Esophagus muscularis mucosa (tissue), 4 donors: Measurements from ENCODE around the gene PKDCC. TPM values are rescaled to one million over a fixed set of nuclear protein-coding genes. Genes with fewer than 3 reads are reported as not detected.

Experiments
- DNase-seq: peaks from one replicate; pipeline ENCODE4 v3.0.0-alpha.2; 2017; ENCODE audit errors: extremely low spot score
- H3K27ac ChIP-seq, 4 donors: fragments of 200-600 bp; sonication (generic); replicated peaks in 1 of 4; 1 replicate in 3 of 4; 2 replicates in 1 of 4; pipeline ENCODE4 v1.5.1; 2016 to 2019; ENCODE audit warnings: mild to moderate bottlenecking in 1 of 4
- H3K27me3 ChIP-seq, 4 donors: fragments of 200-600 bp; sonication (generic); one replicate each; pipeline versions ENCODE4 v1.5.1 to v1.6.0; 2016 to 2019
- H3K36me3 ChIP-seq, 4 donors: fragments of 200-600 bp; sonication (generic); one replicate each; pipeline ENCODE4 v1.5.1; 2016 to 2019
- H3K4me1 ChIP-seq, 4 donors: fragments of 200-600 bp; sonication (generic); one replicate each; pipeline ENCODE4 v1.5.1; 2016 to 2019
- H3K4me3 ChIP-seq, 4 donors: fragments of 200-600 bp; sonication (generic); 1 replicate in 2 of 4; 2 replicates in 2 of 4; pipeline ENCODE4 v1.5.1; 2016 to 2019; ENCODE audit warnings: mild to moderate bottlenecking in 4 of 4, moderate library complexity in 1 of 4
- H3K9me3 ChIP-seq, 4 donors: fragments of 200-600 bp; sonication (generic); 1 replicate in 3 of 4; 2 replicates in 1 of 4; pipeline ENCODE4 v1.5.1; 2016 to 2019
- EP300 ChIP-seq: sonication (generic); formaldehyde crosslinking; IDR thresholded peaks from one replicate; pipeline ENCODE4 v1.6.1; 2017; ENCODE audit warnings: antibody characterized with exemption
- POLR2A ChIP-seq: fragments of 450-650 bp; IDR thresholded peaks from one replicate; pipeline ENCODE4 v1.6.1; 2017; ENCODE audit warnings: antibody characterized with exemption, moderate library complexity, mild to moderate bottlenecking, low read depth
- POLR2AphosphoS5 ChIP-seq, 2 donors: sonication (generic); formaldehyde crosslinking; IDR thresholded peaks; one replicate each; pipeline ENCODE4 v1.6.1; 2017; ENCODE audit warnings: antibody characterized with exemption in 2 of 2
- WGBS: methylation state at CpG from one replicate; pipeline ENCODE4 v1.1.5; 2018; 5-methylcytosine and 5-hydroxymethylcytosine counted together
- intact Hi-C: fragments of 100-400 bp; cut with DNase I; formaldehyde crosslinking; loops from one replicate; pipeline ENCODE4 v1.15.1; 2023
- total RNA-seq, 4 donors: library from RNA; depleted of rRNA; stranded (reverse); fragments of >200 nt; gene quantifications; one replicate each; pipeline versions ENCODE4 v1.1.0 to v1.2.1, GENCODE V29; 2016
- TF ChIP-seq, protein P1 (sequence below), 3 experiments: fragments of 200-600 bp in 2 of 3; fragments of 450-650 bp in 1 of 3; sonication (generic) in 2 of 3; IDR thresholded peaks; one replicate each; pipeline ENCODE4 v1.5.1; 2017 to 2019; ENCODE audit warnings: antibody characterized with exemption in 3 of 3, mild to moderate bottlenecking in 2 of 3, moderate library complexity in 1 of 3

The PKDCC gene
- total RNA-seq, 4 donors from 2014 or later, result 102 to 290 (median 208) TPM

DNA sequence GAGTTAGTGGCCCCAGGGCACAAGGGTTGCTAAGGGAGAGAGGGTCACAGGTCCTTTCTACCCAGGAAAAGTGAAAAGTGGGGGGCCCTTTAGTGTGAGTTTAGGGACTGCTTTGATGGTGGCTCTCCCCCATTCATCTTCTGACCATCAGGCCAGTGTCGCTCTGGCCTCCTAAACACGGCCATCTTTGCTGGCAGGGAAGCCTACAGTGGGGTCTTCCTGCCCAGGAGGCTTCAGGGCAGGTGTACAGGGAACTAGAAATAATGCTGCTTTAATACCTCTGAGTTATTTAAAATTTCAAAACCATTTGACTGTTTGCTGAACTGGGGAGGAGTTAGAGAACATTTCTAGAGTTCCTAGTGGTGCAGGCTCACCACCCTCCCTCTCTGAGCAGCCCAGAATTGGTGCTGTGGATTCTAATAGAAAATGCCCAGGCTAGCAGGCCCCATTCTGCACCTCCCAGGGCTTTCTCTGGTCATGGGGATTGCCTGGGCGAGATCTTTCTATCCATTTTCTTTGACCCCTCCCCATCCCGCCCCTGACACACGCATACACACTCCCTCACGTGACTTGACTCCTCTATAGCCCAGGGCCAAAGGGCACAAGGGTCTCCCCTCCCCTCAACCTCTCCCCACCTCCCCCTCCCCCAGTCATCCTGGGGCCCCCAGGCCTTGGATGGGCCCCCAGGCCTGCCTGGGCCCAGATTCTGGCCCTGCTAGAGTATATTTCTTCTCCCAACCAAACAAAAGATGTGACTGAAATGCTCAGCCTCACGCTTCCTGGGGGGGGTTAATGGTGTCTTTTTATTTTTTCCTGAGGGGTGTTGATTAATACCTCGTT lies 3.1 kb downstream of the PKDCC start:
- WGBS, result 47% methylated on average over 8 of the region's 8 CpGs
- H3K36me3 ChIP-seq, result peaks cover 7 to 22% (median 16%) of the 10 kb centered on the region in 4 donors
- DNase-seq, result no peak
- no peaks in the 10 kb centered on the region for H3K9me3 ChIP-seq
- H3K27ac ChIP-seq, result peak overlapping the region; percentile 90 to 97 (median 94)
- peaks cover 60 to 75% (median 71%) of the 10 kb centered on the region in 4 donors for H3K4me1 ChIP-seq
- H3K27me3 ChIP-seq, result no peaks in the 10 kb centered on the region
- intact Hi-C loops, result no loop called here
- TF ChIP-seq POLR2AphosphoS5 (IDR thresholded peaks at IDR 0.05) (peak; percentile 48 to 95), POLR2A (no peak)
- peak overlapping the region; percentile 77 to 95 (median 86) for H3K4me3 ChIP-seq

DNA sequence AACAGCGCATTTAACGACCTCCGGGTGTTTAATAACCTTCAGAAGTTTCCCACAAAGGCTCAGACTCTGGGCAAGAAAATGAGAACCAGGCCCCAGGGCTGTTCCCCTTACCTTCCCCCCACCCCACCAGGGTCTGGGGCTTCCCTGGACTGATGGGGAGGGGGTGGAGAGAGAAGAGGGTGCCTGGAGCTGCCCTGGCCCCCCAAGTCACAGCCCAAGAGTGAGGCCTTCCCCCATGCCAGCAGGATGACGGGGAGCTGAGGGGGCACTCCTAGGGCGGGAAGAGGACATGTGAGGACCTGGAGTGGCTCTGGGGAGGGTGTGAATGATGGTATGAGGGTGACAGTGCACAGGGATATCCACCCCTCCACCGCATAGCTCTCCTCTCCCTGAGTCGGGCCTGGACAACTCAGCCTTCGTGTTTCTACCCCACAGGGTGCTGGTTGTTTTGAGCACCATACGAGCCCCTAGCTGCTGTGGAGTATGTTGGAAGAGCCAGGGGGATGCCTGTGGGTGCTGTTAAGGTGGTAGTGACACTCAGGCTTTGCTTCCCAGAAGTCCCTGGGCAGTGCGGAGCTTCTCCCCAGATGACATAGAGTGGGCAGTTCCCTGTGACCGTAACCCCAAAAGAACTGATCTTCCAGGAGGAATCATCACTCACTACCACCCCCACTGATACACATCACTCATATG lies 3.9 kb downstream of the PKDCC start:
- peak overlapping the region; percentile 90 to 97 (median 94) for H3K27ac ChIP-seq
- TF ChIP-seq POLR2A (no peak), POLR2AphosphoS5 (IDR thresholded peaks at IDR 0.05) (peak in 1 of 2 donors; percentile 57), EP300 (no peak)
- peak overlapping the region; percentile 77 to 95 (median 86) for H3K4me3 ChIP-seq
- peaks cover 7 to 29% (median 22%) of the 10 kb centered on the region in 4 donors for H3K36me3 ChIP-seq
- peaks cover 60 to 75% (median 71%) of the 10 kb centered on the region in 4 donors for H3K4me1 ChIP-seq
- no peaks in the 10 kb centered on the region for H3K27me3 ChIP-seq
- DNase-seq, result no peak
- H3K9me3 ChIP-seq, result no peaks in the 10 kb centered on the region
- intact Hi-C loops, result no loop called here
- 50% methylated on average over 4 of the region's 11 CpGs for WGBS

DNA sequence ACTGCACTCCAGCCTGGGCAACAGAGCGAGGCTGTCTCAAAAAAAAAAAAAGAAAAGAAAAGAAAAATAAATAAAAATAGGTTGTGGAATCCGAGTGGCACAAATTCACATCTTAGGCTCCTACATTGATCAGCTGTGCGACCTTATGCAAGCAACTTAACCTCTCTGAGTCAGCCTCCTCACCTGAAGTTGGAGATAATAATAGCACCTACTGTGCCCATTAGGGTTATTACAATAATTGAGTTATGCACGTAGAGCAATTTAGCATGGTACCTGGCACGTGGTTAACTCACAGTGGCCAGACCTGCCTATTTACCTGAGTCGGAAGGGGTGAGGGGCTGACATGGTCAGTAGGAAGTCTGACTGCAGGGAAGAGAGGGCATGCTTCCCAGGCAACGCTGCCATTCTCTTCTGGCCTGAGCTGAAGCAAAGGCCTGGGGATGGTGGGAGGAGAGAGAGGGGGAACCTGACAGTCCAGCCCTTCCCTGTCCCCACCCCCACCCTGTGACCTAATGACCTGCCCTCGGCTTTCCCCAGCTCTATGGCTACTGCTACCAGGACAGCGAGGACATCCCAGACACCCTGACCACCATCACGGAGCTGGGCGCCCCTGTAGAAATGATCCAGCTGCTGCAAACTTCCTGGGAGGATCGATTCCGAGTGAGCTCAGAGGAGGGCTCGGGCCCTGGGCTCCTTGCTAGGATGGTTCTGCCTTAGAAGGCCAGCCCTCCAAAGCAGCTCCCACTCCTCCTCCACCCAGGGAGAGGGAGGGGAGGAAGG lies 5.1 kb downstream of the PKDCC start:
- DNase-seq, result no peak

GRCh38 chr2:42053482-42053790 lies 5.6 kb downstream of the PKDCC start:
- no peaks in the 10 kb centered on the region for H3K9me3 ChIP-seq
- WGBS, result 28% methylated on average over 6 of the region's 6 CpGs
- H3K27me3 ChIP-seq, result no peaks in the 10 kb centered on the region
- intact Hi-C loops, result no loop called here
- peak in 1 of 2 donors; percentile 3 for TF ChIP-seq POLR2AphosphoS5 (IDR thresholded peaks at IDR 0.05)
- TF ChIP-seq POLR2A, result no peak
- H3K4me3 ChIP-seq, result peak overlapping the region; percentile 77 to 95 (median 86)
- H3K36me3 ChIP-seq, result peaks cover 24 to 46% (median 40%) of the 10 kb centered on the region in 4 donors
- peak overlapping the region; percentile 90 to 97 (median 94) for H3K27ac ChIP-seq
- H3K4me1 ChIP-seq, result peaks cover 67 to 84% (median 79%) of the 10 kb centered on the region in 4 donors
- no peak for DNase-seq

More for the DNA sequence above, 5.1 kb downstream of the PKDCC start:
- no peaks in the 10 kb centered on the region for H3K9me3 ChIP-seq
- H3K36me3 ChIP-seq, result peaks cover 18 to 41% (median 34%) of the 10 kb centered on the region in 4 donors
- peak; percentile 69 to 85 for TF ChIP-seq POLR2AphosphoS5 (IDR thresholded peaks at IDR 0.05)
- no peak for TF ChIP-seq EP300
- H3K27me3 ChIP-seq, result no peaks in the 10 kb centered on the region
- WGBS, result 55% methylated on average over 9 of the region's 14 CpGs
- intact Hi-C loops, result no loop called here
- peaks cover 67 to 80% (median 75%) of the 10 kb centered on the region in 4 donors for H3K4me1 ChIP-seq
- H3K4me3 ChIP-seq, result peak overlapping the region; percentile 77 to 95 (median 86)
- peak overlapping the region; percentile 90 to 97 (median 94) for H3K27ac ChIP-seq

- H3K4me1 ChIP-seq, result peaks cover 67 to 90% (median 85%) of the 10 kb centered on the region in 4 donors
- TF ChIP-seq POLR2A (peak; percentile 28), POLR2AphosphoS5 (IDR thresholded peaks at IDR 0.05) (peak; percentile 65 to 85), EP300 (peak; percentile 85)
- TF ChIP-seq, protein P1, sequence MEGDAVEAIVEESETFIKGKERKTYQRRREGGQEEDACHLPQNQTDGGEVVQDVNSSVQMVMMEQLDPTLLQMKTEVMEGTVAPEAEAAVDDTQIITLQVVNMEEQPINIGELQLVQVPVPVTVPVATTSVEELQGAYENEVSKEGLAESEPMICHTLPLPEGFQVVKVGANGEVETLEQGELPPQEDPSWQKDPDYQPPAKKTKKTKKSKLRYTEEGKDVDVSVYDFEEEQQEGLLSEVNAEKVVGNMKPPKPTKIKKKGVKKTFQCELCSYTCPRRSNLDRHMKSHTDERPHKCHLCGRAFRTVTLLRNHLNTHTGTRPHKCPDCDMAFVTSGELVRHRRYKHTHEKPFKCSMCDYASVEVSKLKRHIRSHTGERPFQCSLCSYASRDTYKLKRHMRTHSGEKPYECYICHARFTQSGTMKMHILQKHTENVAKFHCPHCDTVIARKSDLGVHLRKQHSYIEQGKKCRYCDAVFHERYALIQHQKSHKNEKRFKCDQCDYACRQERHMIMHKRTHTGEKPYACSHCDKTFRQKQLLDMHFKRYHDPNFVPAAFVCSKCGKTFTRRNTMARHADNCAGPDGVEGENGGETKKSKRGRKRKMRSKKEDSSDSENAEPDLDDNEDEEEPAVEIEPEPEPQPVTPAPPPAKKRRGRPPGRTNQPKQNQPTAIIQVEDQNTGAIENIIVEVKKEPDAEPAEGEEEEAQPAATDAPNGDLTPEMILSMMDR (IDR thresholded peaks at IDR 0.05), result no peak
- 40% methylated on average over 9 of the region's 24 CpGs for WGBS
- intact Hi-C loops, result no loop called here
- peak overlapping the region; percentile 90 to 97 (median 94) for H3K27ac ChIP-seq
- peak overlapping the region; percentile 7 to 95 (median 86) for H3K4me3 ChIP-seq
- DNase-seq, result no peak
- H3K27me3 ChIP-seq, result no peaks in the 10 kb centered on the region
- H3K36me3 ChIP-seq, result peaks cover 30 to 52% (median 46%) of the 10 kb centered on the region in 4 donors
- no peaks in the 10 kb centered on the region for H3K9me3 ChIP-seq
Measured at GRCh38 chr2:42053791-42054701, 6.2 kb downstream of the PKDCC start.
